Prostate gland (tissue), 2 donors: ENCODE measurements around the gene GFPT2. TPM values are rescaled to one million over a fixed set of nuclear protein-coding genes. Genes with fewer than 3 reads are reported as not detected.

ENCODE experiments used
- DNase-seq: peaks from one replicate; pipeline ENCODE4 v3.0.0-alpha.2; 2019; ENCODE audit warnings: low spot score
- H3K27ac ChIP-seq, 2 donors: fragments of 200-600 bp; sonication (generic); 2 replicates each; pipeline ENCODE4 v1.5.1; 2017 to 2019
- H3K27me3 ChIP-seq: fragments of 200-600 bp; sonication (generic); replicated peaks from 2 replicates; pipeline ENCODE4 v1.5.1; 2019; ENCODE audit not compliant: insufficient read depth
- H3K36me3 ChIP-seq, 2 donors: fragments of 200-600 bp; sonication (generic); 1 replicate in 1 of 2; 2 replicates in 1 of 2; pipeline versions ENCODE4 v1.5.1 to v1.8.1; 2017 to 2019
- H3K4me1 ChIP-seq: fragments of 200-600 bp; sonication (generic); replicated peaks from 2 replicates; pipeline ENCODE4 v1.5.1; 2019
- H3K4me3 ChIP-seq, 2 donors: fragments of 200-600 bp; sonication (generic); 2 replicates each; pipeline ENCODE4 v1.5.1; 2017 to 2019
- H3K9me3 ChIP-seq: fragments of 200-600 bp; sonication (generic); 2 replicates; pipeline ENCODE4 v1.5.1; 2017
- POLR2A ChIP-seq: fragments of 450-650 bp; IDR thresholded peaks from one replicate; pipeline ENCODE4 v1.6.1; 2016; ENCODE audit warnings: antibody characterized with exemption, mild to moderate bottlenecking
- POLR2AphosphoS5 ChIP-seq: sonication (generic); formaldehyde crosslinking; IDR thresholded peaks from one replicate; pipeline ENCODE4 v1.6.1; 2017; ENCODE audit warnings: antibody characterized with exemption
- WGBS: methylation state at CpG from one replicate; pipeline ENCODE4 v1.1.5; 2018; 5-methylcytosine and 5-hydroxymethylcytosine counted together
- intact Hi-C: fragments of 100-400 bp; cut with DNase I; formaldehyde crosslinking; loops from one replicate; pipeline ENCODE4 v1.14.2; 2022
- total RNA-seq, 2 donors: library from RNA; depleted of rRNA; stranded (reverse); fragments of >200 nt; gene quantifications; one replicate each; pipeline ENCODE4 v1.1.0, GENCODE V29; 2016
- TF ChIP-seq, protein P1 (sequence below), 4 experiments: fragments of 200-600 bp in 2 of 4; fragments of 450-650 bp in 2 of 4; sonication (generic) in 2 of 4; IDR thresholded peaks; 1 replicate in 3 of 4; 2 replicates in 1 of 4; pipeline ENCODE4 v1.5.1; 2016 to 2019; ENCODE audit warnings: antibody characterized with exemption in 4 of 4, mild to moderate bottlenecking in 2 of 4, moderate library complexity in 2 of 4

GFPT2 gene
- total RNA-seq, 2 donors from 2014 or later = 3.2 to 14.0 TPM

DNA sequence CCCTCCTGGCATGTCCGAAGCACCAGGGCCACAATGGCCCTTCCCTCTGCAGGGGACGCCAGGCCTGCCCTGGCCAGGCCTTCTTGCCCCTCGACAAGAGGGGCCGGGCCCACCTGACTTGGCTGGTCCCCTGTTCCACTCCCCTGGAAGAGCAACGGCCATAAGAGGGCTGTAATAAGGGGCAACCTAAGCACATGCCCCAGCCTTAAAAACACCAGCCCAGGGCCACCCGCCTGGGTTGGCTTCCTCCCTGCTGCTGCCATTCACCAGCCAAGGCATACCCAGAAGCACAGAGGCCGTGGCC is 8.5 kb downstream of the GFPT2 start:
- Histone ChIP-seq H3K4me3 (no peak overlapping the region), H3K4me1 (no peaks in the 10 kb centered on the region), H3K27me3 (no peaks in the 10 kb centered on the region), H3K9me3 (no peaks in the 10 kb centered on the region), H3K36me3 (no peaks in the 10 kb centered on the region), H3K27ac (no peak overlapping the region)
- WGBS = 92% methylated on average over 7 of the region's 7 CpGs
- DNase-seq = no peak
- intact Hi-C loops = no loop called here
- TF ChIP-seq POLR2AphosphoS5 (no peak), POLR2A (no peak)
- TF ChIP-seq, protein P1, sequence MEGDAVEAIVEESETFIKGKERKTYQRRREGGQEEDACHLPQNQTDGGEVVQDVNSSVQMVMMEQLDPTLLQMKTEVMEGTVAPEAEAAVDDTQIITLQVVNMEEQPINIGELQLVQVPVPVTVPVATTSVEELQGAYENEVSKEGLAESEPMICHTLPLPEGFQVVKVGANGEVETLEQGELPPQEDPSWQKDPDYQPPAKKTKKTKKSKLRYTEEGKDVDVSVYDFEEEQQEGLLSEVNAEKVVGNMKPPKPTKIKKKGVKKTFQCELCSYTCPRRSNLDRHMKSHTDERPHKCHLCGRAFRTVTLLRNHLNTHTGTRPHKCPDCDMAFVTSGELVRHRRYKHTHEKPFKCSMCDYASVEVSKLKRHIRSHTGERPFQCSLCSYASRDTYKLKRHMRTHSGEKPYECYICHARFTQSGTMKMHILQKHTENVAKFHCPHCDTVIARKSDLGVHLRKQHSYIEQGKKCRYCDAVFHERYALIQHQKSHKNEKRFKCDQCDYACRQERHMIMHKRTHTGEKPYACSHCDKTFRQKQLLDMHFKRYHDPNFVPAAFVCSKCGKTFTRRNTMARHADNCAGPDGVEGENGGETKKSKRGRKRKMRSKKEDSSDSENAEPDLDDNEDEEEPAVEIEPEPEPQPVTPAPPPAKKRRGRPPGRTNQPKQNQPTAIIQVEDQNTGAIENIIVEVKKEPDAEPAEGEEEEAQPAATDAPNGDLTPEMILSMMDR (IDR thresholded peaks at IDR 0.05) = no peak

DNA sequence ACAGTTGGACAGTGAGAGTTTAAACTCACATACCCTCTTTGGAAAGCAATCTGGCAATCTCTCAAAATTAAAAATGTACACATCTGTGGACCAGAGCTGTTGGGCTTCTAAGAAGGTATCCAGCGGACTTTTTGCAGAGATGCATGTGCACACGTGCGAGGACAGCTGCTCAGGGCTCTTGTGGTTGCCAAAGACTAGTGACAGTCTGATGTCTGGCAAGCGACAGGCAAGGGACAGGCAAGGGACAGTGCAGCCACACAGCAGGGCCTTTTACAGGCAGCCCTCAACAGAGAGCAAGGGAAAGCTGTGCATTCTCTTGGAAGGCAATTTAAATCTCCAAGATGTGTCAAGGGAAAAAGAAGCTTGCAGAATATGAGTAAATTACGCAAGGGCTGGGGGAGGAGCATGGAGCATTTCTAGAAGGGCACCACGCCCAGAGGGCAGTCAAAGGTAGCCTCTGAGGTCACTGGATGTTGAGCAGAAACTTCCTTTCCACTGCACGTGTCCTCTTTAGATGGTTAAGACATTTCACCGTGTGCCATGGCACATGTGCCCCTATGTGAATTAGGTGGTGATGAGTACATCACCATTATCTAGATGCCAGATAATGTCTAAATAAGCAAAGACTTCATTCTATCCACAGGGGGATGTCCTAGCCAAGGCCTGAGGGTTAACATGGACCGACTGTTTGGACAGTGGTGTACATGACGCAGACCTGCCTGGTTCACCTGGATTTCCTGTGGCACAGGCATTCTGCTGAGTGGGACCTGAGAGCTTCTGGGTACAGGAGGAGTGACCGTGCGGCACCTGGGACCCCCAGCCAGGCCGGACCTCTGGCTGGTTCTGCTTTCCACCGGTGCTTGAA is 9.1 kb downstream of the GFPT2 start:
- TF ChIP-seq POLR2A (no peak), POLR2AphosphoS5 (no peak)
- TF ChIP-seq, protein P1 (IDR thresholded peaks at IDR 0.05) = no peak
- no peak for DNase-seq
- no peaks in the 10 kb centered on the region for H3K27me3 ChIP-seq
- no peaks in the 10 kb centered on the region for H3K4me1 ChIP-seq
- intact Hi-C loops = no loop called here
- no peak overlapping the region for H3K4me3 ChIP-seq
- H3K36me3 ChIP-seq = no peaks in the 10 kb centered on the region
- H3K9me3 ChIP-seq = no peaks in the 10 kb centered on the region
- 68% methylated on average over 13 of the region's 14 CpGs for WGBS
- H3K27ac ChIP-seq = no peak overlapping the region

DNA sequence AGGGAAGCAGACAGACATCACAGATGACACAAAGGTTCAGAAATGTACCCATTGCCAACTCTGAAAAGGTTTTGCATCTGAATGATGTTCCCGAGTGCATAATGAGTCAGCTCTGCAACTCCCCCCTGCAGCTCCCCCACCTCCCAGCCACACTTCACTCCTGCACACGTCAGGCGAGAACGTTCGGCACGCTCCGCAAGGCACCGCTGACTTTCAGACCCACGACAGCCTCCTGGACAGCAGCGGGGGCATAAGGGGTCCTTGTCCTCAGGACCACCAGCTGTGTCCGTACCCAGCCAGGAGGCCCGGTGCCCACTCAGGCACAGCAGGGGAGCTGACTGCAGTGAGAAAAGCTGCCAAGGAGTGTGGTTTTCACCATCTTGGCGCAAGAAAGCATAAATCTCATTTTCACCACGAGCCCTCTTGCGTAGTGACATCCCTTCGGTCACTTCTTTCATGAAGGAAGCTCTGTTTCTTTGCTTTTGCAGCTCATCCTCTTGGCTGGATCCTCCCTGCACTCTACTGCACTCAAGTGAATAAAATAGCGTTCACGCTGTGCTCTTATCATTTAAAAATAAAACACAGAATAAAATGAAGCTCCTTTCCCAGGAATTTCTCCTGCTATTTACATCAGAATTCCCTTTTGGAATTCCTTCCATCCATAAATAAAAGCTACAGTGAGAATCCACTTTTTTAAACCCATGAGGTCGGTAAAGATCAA is 9.9 kb downstream of the GFPT2 start:
- intact Hi-C loops = no loop called here
- no peaks in the 10 kb centered on the region for H3K4me1 ChIP-seq
- no peak for TF ChIP-seq POLR2AphosphoS5
- TF ChIP-seq, protein P1 (IDR thresholded peaks at IDR 0.05) = no peak
- no peak overlapping the region for H3K4me3 ChIP-seq
- H3K27ac ChIP-seq = no peak overlapping the region
- H3K27me3 ChIP-seq = no peaks in the 10 kb centered on the region
- H3K36me3 ChIP-seq = no peaks in the 10 kb centered on the region
- DNase-seq = no peak
- H3K9me3 ChIP-seq = no peaks in the 10 kb centered on the region
- 22% methylated on average over 19 of the region's 19 CpGs for WGBS

DNA sequence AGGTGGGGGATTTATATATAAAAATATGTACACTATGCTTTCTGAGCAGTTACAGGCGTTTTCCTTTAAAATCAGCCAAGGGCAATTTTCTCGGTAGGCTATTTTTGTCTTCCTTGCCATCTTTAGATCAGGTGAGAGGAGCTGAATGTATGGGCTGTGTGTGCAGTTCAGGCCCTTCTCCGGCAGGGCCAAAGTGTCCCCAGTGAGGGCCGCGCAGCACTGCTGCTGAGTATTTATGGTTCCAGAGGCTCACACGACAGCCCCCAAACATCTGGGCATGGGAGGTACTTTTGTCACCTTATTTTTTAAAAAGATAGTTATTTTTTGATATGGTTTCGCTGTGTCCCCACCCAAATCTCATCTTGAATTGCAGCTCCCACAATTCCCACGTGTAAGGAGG is 11.5 kb downstream of the GFPT2 start:
- H3K4me1 ChIP-seq = no peaks in the 10 kb centered on the region
- TF ChIP-seq POLR2A (no peak), POLR2AphosphoS5 (no peak)
- TF ChIP-seq, protein P1 (IDR thresholded peaks at IDR 0.05) = no peak
- no peak overlapping the region for H3K4me3 ChIP-seq
- no peak overlapping the region for H3K27ac ChIP-seq
- intact Hi-C loops = no loop called here
- no peaks in the 10 kb centered on the region for H3K27me3 ChIP-seq
- 85% methylated on average over 8 of the region's 8 CpGs for WGBS
- DNase-seq = no peak
- H3K9me3 ChIP-seq = no peaks in the 10 kb centered on the region
- no peaks in the 10 kb centered on the region for H3K36me3 ChIP-seq

DNA sequence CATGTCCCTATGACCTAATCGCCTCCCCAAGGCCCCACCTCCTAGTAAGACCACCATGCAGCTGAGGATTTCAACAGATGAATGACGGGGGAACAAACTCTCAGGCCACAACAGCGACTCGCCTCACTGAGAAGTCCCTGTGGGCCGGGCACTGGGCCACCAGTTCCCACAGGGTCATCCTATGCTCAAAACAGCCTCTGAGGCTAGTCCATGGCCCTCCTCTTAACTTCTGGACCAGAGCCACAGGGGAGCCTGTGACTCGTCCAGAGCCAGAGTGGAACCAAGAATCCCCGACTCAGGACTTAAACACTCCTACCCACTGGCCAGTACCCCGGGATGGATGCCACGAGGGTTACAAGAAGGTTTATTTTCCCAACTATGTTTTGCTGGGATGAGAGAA is 12.3 kb downstream of the GFPT2 start:
- Histone ChIP-seq H3K36me3 (no peaks in the 10 kb centered on the region), H3K4me3 (no peak overlapping the region), H3K27ac (no peak overlapping the region), H3K4me1 (no peaks in the 10 kb centered on the region), H3K9me3 (no peaks in the 10 kb centered on the region), H3K27me3 (no peaks in the 10 kb centered on the region)
- intact Hi-C loops = no loop called here
- DNase-seq = no peak
- WGBS = 84% methylated on average over 9 of the region's 9 CpGs
- TF ChIP-seq POLR2A (no peak), POLR2AphosphoS5 (no peak)
- TF ChIP-seq, protein P1 (IDR thresholded peaks at IDR 0.05) = no peak
